Keratinocyte (primary cell): ENCODE results near the gene GPR176. TPM values are rescaled to one million over a fixed set of nuclear protein-coding genes. Genes with fewer than 3 reads are reported as not detected.

Source experiments
- DNase-seq: peaks from one replicate; pipeline ENCODE4 v3.0.0-alpha.2; 2011; ENCODE audit warnings: low read depth, missing footprints, low spot score
- FAIRE-seq: peaks from 2 replicates; lab custom pipeline; 2011; peaks lifted over from hg19 to GRCh38; lab: Jason Lieb, UNC
- H2AFZ ChIP-seq: 2 replicates; pipeline ENCODE4 v1.6.0; 2012; ENCODE audit warnings: low read length, control low read depth, inconsistent platforms; ENCODE audit not compliant: control insufficient read depth
- H3K27ac ChIP-seq: 2 replicates; pipeline ENCODE4 v1.5.1; 2011; ENCODE audit warnings: low read length; ENCODE audit not compliant: control insufficient read depth, insufficient read depth
- H3K27me3 ChIP-seq: 3 replicates; pipeline ENCODE4 v1.6.0; 2011; ENCODE audit warnings: low read length; ENCODE audit not compliant: control insufficient read depth, insufficient read depth; ENCODE audit errors: extremely low read depth
- H3K36me3 ChIP-seq, 2 experiments: 2 replicates in 1 of 2; 3 replicates in 1 of 2; pipeline ENCODE4 v1.5.1; 2011; ENCODE audit warnings: low read length in 2 of 2, mild to moderate bottlenecking in 1 of 2; ENCODE audit not compliant: control insufficient read depth in 2 of 2, insufficient read depth in 2 of 2; ENCODE audit errors: extremely low read depth in 1 of 2
- H3K4me1 ChIP-seq: 3 replicates; pipeline ENCODE4 v1.5.1; 2011; ENCODE audit warnings: low read length; ENCODE audit not compliant: control insufficient read depth, insufficient read depth; ENCODE audit errors: extremely low read depth
- H3K4me2 ChIP-seq: 3 replicates; pipeline ENCODE4 v1.6.0; 2011; ENCODE audit warnings: low read depth, low read length; ENCODE audit not compliant: control insufficient read depth, insufficient read depth; ENCODE audit errors: extremely low read depth
- H3K4me3 ChIP-seq, 3 experiments: fragments of 200-600 bp in 1 of 3; sonication (generic) in 1 of 3; 2 replicates in 2 of 3; 3 replicates in 1 of 3; pipeline ENCODE4 v1.5.1; 2011 to 2016; ENCODE audit warnings: low read length in 3 of 3, mild to moderate bottlenecking in 3 of 3, control low read depth in 2 of 3, inconsistent platforms in 1 of 3, low read depth in 1 of 3, mixed read lengths in 1 of 3, mixed run types in 1 of 3, moderate library complexity in 1 of 3; ENCODE audit not compliant: control insufficient read depth in 2 of 3, insufficient read depth in 2 of 3; ENCODE audit errors: extremely low read depth in 1 of 3
- H3K79me2 ChIP-seq: 2 replicates; pipeline ENCODE4 v1.6.0; 2012; ENCODE audit warnings: low read length; ENCODE audit not compliant: control insufficient read depth, insufficient read depth
- H3K9ac ChIP-seq: 3 replicates; pipeline ENCODE4 v1.6.0; 2011; ENCODE audit warnings: low read length; ENCODE audit not compliant: control insufficient read depth, insufficient read depth; ENCODE audit errors: extremely low read depth
- H3K9me1 ChIP-seq: 3 replicates; pipeline ENCODE4 v1.6.0; 2011; ENCODE audit warnings: low read length; ENCODE audit not compliant: control insufficient read depth, insufficient read depth; ENCODE audit errors: extremely low read depth
- H3K9me3 ChIP-seq: 2 replicates; pipeline ENCODE4 v1.5.1; 2012; ENCODE audit warnings: low read depth, low read length; ENCODE audit not compliant: control insufficient read depth
- H4K20me1 ChIP-seq: 3 replicates; pipeline ENCODE4 v1.6.0; 2011; ENCODE audit warnings: low read length; ENCODE audit not compliant: control insufficient read depth, insufficient read depth; ENCODE audit errors: extremely low read depth
- CTCF ChIP-seq, 3 experiments: IDR thresholded peaks in 1 of 3; conservative IDR thresholded peaks in 1 of 3; optimal IDR thresholded peaks in 1 of 3; 2 replicates in 2 of 3; 3 replicates in 1 of 3; pipeline versions ENCODE3 to v1.5.1; 2011; ENCODE audit warnings: low read length in 3 of 3, mild to moderate bottlenecking in 3 of 3, moderate library complexity in 2 of 3, control low read depth in 1 of 3, inconsistent platforms in 1 of 3; ENCODE audit not compliant: insufficient read depth in 2 of 3; ENCODE audit errors: extremely low read depth in 1 of 3
- EZH2 ChIP-seq: IDR thresholded peaks from one replicate; pipeline ENCODE4 v1.6.1; 2012; ENCODE audit warnings: inconsistent platforms, mild to moderate bottlenecking, low read length, moderate library complexity
- dilution Hi-C: fragments of 300-500 bp; cut with MboI; formaldehyde crosslinking; loops from one replicate; pipeline ENCODE4 v1.7.0; 2020; ENCODE audit warnings: low sequenced_read_pairs; ENCODE audit not compliant: extremely low pct_ligation_motif_present
- polyA plus RNA-seq, 5 experiments: library from polyadenylated mRNA; depleted of rRNA in 3 of 5; stranded (reverse) in 3 of 5; stranded (forward) in 1 of 5; unstranded in 1 of 5; fragments of >200 nt; gene quantifications; 1 replicate in 1 of 5; 2 replicates in 3 of 5; 3 replicates in 1 of 5; pipeline versions ENCODE4 v1.2.1 to v1.2.3, GENCODE V29; 2011 to 2012; ENCODE audit warnings: missing spikeins in 2 of 5, low read depth in 1 of 5, low replicate concordance in 1 of 5

GPR176 gene
- polyA plus RNA-seq, 1 donor (not counting 4 experiments of a cell fraction or from before 2014, with no cell fraction given), result 12.5 TPM

- DNase-seq (no peak), FAIRE-seq (no peak)
- dilution Hi-C loops, result loop anchor here (25.0 kb wide), 1 partner anchor 93 kb away; the partner anchor contains the start of gene GPR176
- no peaks in the 10 kb centered on the region for H3K4me1 ChIP-seq
- no peaks in the 10 kb centered on the region for H3K9me1 ChIP-seq
- H2AFZ ChIP-seq, result no peak overlapping the region
- H3K27me3 ChIP-seq, result no peaks in the 10 kb centered on the region
- no peaks in the 10 kb centered on the region for H4K20me1 ChIP-seq
- H3K4me3 ChIP-seq, result no peak overlapping the region
- no peaks in the 10 kb centered on the region for H3K79me2 ChIP-seq
- no peak overlapping the region for H3K9ac ChIP-seq
- no peaks in the 10 kb centered on the region for H3K36me3 ChIP-seq
- TF ChIP-seq CTCF (optimal IDR thresholded peaks at IDR 0.05 in 1 of 3, IDR thresholded peaks at IDR 0.05 in 1 of 3, conservative IDR thresholded peaks at IDR 0.05 in 1 of 3; ENCODE audit: extremely low read depth in 1 of 3, insufficient read depth in 2 of 3, low read length in 3 of 3) (no peak), EZH2 (no peak)
- no peak overlapping the region for H3K4me2 ChIP-seq
- no peaks in the 10 kb centered on the region for H3K9me3 ChIP-seq
- H3K27ac ChIP-seq, result no peak overlapping the region
Measured at GRCh38 chr15:39819533-39819932, 100.5 kb downstream of the GPR176 start.

- H3K9me1 ChIP-seq, result no peaks in the 10 kb centered on the region
- H3K36me3 ChIP-seq, result no peaks in the 10 kb centered on the region
- H3K9me3 ChIP-seq, result no peaks in the 10 kb centered on the region
- H3K27ac ChIP-seq, result no peak overlapping the region
- no peak overlapping the region for H3K9ac ChIP-seq
- H3K27me3 ChIP-seq, result no peaks in the 10 kb centered on the region
- TF ChIP-seq EZH2 (no peak), CTCF (optimal IDR thresholded peaks at IDR 0.05 in 1 of 3, IDR thresholded peaks at IDR 0.05 in 1 of 3, conservative IDR thresholded peaks at IDR 0.05 in 1 of 3; ENCODE audit: extremely low read depth in 1 of 3, insufficient read depth in 2 of 3, low read length in 3 of 3) (no peak)
- no peak overlapping the region for H2AFZ ChIP-seq
- no peak overlapping the region for H3K4me2 ChIP-seq
- H3K79me2 ChIP-seq, result no peaks in the 10 kb centered on the region
- H3K4me3 ChIP-seq, result no peak overlapping the region
- FAIRE-seq (no peak), DNase-seq (no peak)
- dilution Hi-C loops, result loop anchor here (25.0 kb wide), 1 partner anchor 94 kb away; the partner anchor contains the start of gene GPR176
- no peaks in the 10 kb centered on the region for H3K4me1 ChIP-seq
- H4K20me1 ChIP-seq, result no peaks in the 10 kb centered on the region
Measured at GRCh38 chr15:39817892-39818291, 102.2 kb downstream of the GPR176 start.
